Small intestine (tissue), 7 donors: ENCODE results near the gene DBF4. TPM values are rescaled to one million over a fixed set of nuclear protein-coding genes. Genes with fewer than 3 reads are reported as not detected.
"Not testable (repeated sequence)": the region's sequence is repeated elsewhere in the genome, so short reads cannot be mapped to it uniquely, and the experiment has no call there.

Experiments
- DNase-seq, 2 donors: peaks; one replicate each; pipeline versions ENCODE4 v3.0.0 to v3.0.0-alpha.2; 2013
- FAIRE-seq: peaks from 2 replicates; lab custom pipeline; 2012; peaks lifted over from hg19 to GRCh38; lab: Jason Lieb, UNC
- H3K27ac ChIP-seq, 3 donors: one replicate each; pipeline ENCODE4 v1.5.1; 2013; ENCODE audit warnings: low read length in 2 of 3, mild to moderate bottlenecking in 2 of 3, control low read depth in 1 of 3, inconsistent platforms in 1 of 3, low read depth in 1 of 3, moderate library complexity in 1 of 3
- H3K27me3 ChIP-seq, 3 donors: one replicate each; pipeline ENCODE4 v1.6.1; 2013; ENCODE audit warnings: low read length in 3 of 3, inconsistent platforms in 1 of 3; ENCODE audit not compliant: control insufficient read depth in 3 of 3, insufficient read depth in 3 of 3
- H3K36me3 ChIP-seq, 3 donors: one replicate each; pipeline ENCODE4 v1.6.1; 2013; ENCODE audit warnings: low read length in 3 of 3, inconsistent platforms in 1 of 3, low read depth in 1 of 3, mild to moderate bottlenecking in 1 of 3, moderate library complexity in 1 of 3; ENCODE audit not compliant: control insufficient read depth in 3 of 3, insufficient read depth in 2 of 3
- H3K4me1 ChIP-seq, 3 donors: one replicate each; pipeline ENCODE4 v1.6.1; 2013; ENCODE audit warnings: low read length in 2 of 3, inconsistent platforms in 1 of 3, low read depth in 1 of 3, mild to moderate bottlenecking in 1 of 3, moderate library complexity in 1 of 3; ENCODE audit not compliant: control insufficient read depth in 3 of 3, insufficient read depth in 2 of 3
- H3K4me3 ChIP-seq, 3 donors: one replicate each; pipeline ENCODE4 v1.5.1; 2013; ENCODE audit warnings: low read length in 3 of 3, control low read depth in 1 of 3, inconsistent platforms in 1 of 3, low read depth in 1 of 3, mild to moderate bottlenecking in 1 of 3, moderate library complexity in 1 of 3
- H3K9me3 ChIP-seq, 2 donors: one replicate each; pipeline ENCODE4 v1.6.1; 2013; ENCODE audit warnings: low read depth in 1 of 2, low read length in 1 of 2; ENCODE audit not compliant: control insufficient read depth in 2 of 2, insufficient read depth in 1 of 2
- WGBS, 3 donors: extraction: QIAGEN DNeasy Blood & Tissue Kit; methylation state at CpG; one replicate each; pipeline ENCODE4 v1.1.7; 2013; 5-methylcytosine and 5-hydroxymethylcytosine counted together
- polyA plus RNA-seq, 4 donors: library from polyadenylated mRNA; stranded (reverse) in 3 of 4; unstranded in 1 of 4; fragments of 200-250 nt in 3 of 4; fragments of 120-200 nt in 1 of 4; gene quantifications; one replicate each; pipeline versions ENCODE4 v1.2.1 to v1.2.3, GENCODE V29; 2013
- donor health status: healthy with polysubstance abuse.
- donor health status: control.
- donor health status: control.
- donor health status: Bipolar disorder and iron deficiency.
- donor health status: healthy.

DBF4 gene
- polyA plus RNA-seq, 4 donors: 2.0 to 20.7 (median 8.8) TPM

DNA sequence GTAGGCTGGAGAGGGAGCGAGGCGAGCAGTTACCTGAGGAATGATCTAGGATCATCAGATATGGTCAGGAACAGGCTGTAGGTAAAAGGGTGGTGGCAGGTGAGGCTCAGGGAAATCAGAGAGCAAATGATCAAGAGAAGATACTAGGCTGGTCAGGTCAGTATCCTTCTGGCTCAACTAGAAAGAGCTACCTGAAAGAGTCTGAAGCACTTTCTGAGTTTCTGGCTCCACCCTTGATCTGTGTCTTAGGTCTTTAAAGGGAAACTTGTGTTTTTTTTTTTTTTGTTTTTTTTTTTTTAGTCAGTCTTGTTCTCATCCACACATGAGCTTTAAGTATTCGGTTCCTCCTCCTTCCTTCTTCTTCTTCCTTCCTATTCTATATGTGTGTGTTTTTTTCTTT, 68.3 kb downstream of the DBF4 start:
- H3K27me3 ChIP-seq: no peaks in the 10 kb centered on the region
- H3K36me3 ChIP-seq: no peaks in the 10 kb centered on the region
- DNase-seq (no peak), FAIRE-seq (no peak)
- H3K27ac ChIP-seq: no peak overlapping the region
- H3K9me3 ChIP-seq: no peaks in the 10 kb centered on the region
- no peak overlapping the region for H3K4me3 ChIP-seq
- WGBS, 3 donors: 84 to 91% (median 88%) methylated on average over 3 of the region's 3 CpGs
- H3K4me1 ChIP-seq: no peaks in the 10 kb centered on the region

DNA sequence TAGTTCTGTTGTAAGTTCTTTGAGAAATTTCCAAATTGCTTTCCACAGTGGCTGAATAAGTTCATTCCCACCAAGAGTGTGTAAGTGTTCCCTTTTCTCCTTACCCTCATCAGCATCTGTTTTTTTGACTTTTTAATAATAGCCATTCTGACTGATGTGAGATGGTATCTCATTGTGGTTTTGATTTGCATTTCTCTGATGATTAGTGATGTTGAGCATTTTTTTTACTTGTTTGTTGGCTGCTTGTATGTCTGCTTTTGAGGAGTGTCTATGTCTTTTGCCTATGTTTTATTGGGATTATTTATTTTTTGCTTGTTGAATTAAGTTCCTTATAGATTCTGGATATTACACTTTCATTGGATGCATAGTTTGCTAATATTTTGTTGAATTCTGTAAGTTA, 69.6 kb downstream of the DBF4 start:
- H3K36me3 ChIP-seq, FAIRE-seq, H3K4me3 ChIP-seq, H3K4me1 ChIP-seq, DNase-seq, H3K27ac ChIP-seq, H3K9me3 ChIP-seq, H3K27me3 ChIP-seq: not testable (repeated sequence)

DNA sequence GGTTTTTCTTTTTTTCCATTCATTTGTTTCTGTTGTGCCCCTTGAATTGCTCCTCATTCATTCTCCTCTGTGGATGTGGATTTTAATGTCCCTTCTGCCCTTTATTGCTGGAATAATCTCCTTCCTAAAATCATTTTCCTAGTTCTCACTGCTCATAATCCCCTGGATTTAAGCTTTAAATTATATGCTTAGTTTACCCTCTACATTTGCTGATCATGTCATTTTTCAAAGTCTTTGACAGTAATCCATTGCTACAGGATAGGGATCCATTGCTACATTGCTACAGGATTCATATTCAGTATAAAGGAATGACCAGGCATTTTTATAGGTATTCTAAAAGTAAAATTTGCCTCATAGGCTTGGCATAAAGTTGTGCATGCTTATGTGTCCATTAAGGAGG, 72.1 kb downstream of the DBF4 start:
- Histone ChIP-seq H3K36me3 (no peaks in the 10 kb centered on the region), H3K27ac (no peak overlapping the region), H3K4me3 (no peak overlapping the region), H3K9me3 (no peaks in the 10 kb centered on the region), H3K27me3 (no peaks in the 10 kb centered on the region), H3K4me1 (no peaks in the 10 kb centered on the region)
- DNase-seq (no peak), FAIRE-seq (no peak)

Other genes with a start within 250 kb of the DBF4 start
- gene RUNDC3B, start 248.1 kb upstream of the DBF4 start, polyA plus RNA-seq: 1 to 10 TPM; 2.4 to 6.5 (median 4.5) TPM
- 10 to 100 TPM in 1 of 4 donors, 1 to 10 TPM in 3; 5.1 to 37.5 (median 5.6) TPM for gene SLC25A40, start 133 bp upstream of the DBF4 start, polyA plus RNA-seq
- 1 to 10 TPM in 1 of 4 donors, under 1 TPM in 1, not detected in 2; 0.94 to 7.6 TPM for gene ADAM22, start 57.8 kb downstream of the DBF4 start, polyA plus RNA-seq